8988T (cell line): Measurements from ENCODE around the gene PTPRN2.

Experiments used
- DNase-seq: peaks from one replicate; pipeline ENCODE4 v3.0.0; 2011

Gene PTPRN2

DNA sequence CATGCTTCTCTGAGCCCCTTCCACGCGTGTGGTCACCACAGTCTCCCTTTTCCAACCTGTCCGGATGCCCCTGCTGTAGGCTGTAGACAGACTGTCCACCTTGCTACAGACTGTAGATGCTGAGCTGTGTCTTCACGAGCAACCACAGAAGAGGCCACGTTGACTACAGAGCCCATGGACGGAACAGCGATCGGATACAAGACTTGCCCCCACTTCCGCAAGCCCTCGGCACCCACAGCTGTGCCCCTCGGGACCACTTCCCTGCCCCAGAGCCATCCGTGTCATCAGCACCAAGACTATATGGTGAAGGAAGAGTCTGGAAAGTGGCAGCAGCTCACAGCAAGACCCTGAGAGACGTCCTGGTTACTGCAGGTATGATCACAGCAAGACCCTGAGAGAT is 759.4 kb downstream of the PTPRN2 start:
- no peak for DNase-seq

DNA sequence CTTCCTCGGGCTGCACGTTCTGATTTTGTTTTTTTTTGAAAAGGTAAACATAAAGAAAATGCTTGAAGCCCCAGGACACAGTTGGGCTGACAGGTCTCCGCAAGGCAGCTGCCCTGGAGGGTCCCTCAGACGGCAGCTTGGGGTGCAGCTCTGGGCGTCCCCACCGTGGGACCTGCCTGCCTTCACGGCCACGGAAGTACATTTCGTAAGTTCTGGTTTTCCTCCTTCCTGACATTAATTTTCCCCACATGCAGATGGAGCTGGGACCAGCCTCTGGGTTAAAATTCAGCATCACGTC is 759.8 kb downstream of the PTPRN2 start:
- DNase-seq, result no peak

DNA sequence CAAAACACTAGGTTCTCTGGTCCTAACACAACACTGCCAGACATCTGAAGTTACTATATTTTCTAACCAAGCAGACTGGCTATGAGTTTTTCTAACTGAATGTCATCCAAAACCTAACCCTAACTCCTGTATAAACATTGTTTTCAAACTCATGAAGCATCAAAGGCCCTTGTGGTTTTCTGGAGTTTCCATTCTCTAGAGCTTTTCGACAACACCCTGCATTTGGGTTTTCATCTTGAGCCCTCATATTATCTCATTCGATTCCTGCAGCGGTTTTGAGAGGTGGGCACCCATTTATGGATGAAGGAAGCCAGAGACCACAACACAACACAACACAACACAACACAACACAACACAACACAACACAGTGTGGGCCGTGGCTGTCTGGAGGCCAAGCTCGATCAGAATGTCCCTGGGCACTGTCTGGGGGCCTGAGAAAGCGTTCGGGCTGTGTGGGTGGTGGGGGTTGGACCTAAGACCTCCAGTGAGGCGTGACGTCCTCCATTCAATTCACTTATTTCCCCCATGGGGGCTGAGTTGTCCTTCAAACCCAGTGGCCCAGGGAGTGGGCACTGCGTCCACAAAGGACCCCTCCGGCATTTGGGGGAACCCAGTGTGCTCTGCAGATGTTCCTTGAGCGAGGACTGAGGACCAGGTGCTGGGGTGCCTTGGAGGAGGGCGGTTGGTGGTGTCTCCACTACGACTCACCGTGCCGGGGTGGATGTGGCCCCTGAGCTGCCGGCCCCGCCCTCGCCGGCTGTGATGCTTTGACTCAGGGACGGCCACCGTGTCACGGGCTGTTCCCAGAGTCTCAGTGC is 760.4 kb downstream of the PTPRN2 start:
- DNase-seq, result no peak

DNA sequence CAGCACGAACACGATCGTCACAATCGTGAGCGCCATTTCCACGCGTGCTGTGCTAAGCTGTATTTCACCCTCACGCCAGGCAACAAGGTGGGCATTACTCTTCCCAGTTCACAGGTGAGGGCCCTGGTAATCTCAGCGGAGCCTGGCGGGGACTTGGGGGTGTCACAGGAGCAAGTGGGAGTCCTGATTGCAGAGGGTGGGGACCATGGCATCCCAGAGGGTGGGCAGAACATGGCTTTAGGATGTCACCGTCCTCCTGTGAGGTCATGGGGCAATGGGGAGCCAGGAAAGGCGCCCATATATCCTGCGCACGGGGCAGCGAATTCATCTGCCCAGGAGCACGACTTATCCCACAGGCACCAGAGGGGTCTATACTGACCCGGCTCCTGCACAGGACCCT is 761.1 kb downstream of the PTPRN2 start:
- DNase-seq, result no peak

DNA sequence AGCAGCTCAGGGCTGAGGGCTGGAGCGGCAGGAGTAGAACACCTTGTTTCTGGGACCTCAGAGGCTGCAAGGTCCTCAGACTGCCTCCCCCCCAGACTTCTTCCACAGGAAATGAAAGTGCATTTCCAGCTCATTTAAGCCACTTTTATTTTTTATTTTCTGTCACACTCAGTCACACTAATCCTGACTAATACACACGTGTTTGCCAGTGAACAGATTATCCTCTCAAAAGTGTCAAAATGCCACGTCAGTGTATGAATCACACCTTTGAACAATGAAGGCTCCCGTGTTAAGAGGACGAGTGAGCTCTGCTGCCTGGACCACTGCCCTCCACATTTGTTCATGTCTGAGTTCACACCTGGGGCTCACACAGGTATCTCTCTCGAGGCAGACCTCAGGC is 762.3 kb downstream of the PTPRN2 start:
- no peak for DNase-seq

DNA sequence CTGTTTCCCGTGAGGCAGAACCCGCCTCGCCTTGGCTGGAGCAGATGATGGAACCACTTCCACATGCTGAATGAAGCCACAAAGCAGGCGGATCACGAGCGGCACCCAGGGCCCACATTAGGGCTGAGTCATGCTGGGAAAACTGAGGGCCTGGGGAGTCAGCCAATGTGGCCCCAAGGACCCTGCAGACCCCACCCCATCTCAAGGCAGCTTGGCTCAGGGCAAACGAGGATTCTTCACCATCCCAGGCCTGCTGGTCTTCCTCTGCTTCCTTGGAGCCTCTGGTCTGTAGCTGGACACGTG is 762.9 kb downstream of the PTPRN2 start:
- no peak for DNase-seq

DNA sequence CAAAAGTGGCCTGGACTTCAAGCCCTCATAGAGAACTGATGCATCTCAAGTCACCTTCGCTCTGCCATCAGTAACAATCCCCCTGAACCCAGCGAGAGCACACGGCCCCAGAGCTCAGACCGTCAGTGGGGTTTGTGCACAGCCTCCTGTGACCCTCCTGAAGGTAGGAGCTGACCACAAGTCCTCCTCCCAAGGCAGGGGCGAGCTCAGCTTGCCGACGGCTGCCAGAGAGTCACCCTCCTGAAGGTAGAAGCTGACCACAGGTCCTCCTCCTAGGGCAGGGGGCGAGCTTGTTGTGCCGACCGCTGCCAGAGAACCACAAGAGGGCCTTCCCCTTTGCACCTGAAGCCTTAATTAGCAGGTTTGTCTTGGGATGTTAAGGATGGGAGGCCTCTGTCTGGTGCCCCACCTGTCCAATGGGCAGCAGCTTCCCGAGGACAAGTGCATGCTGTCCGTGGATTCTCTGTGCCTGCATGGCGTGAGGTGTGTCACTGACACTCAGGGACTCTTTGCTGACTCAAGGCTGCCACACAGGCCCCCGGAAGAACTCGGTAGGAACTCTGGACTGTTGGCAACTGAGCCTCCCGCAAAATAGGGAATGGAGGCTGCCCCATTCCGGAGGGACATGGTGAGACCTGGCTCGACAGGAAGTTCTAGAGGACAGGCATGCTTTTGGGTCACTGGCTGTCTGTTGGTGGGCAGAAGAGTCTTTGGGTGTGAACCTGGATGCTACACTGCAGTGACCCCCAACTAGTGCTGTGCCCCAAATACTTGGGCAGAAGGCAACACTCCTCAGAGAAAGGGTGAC is 763.4 kb downstream of the PTPRN2 start:
- DNase-seq, result no peak

DNA sequence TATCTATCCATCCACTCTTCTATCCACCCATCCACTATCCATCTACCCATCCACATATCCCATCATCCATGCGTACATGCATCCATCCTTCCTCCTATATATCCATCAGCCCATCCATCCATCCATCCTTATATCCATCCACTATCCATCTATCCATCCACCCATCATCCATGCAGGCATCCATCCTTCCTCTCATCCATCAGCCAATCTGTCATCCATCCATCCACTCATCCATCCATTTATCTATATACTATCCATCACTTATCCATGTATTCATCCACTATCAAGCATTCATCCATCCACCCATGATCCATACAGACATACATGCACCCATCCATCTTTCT is 765.0 kb downstream of the PTPRN2 start:
- no peak for DNase-seq

DNA sequence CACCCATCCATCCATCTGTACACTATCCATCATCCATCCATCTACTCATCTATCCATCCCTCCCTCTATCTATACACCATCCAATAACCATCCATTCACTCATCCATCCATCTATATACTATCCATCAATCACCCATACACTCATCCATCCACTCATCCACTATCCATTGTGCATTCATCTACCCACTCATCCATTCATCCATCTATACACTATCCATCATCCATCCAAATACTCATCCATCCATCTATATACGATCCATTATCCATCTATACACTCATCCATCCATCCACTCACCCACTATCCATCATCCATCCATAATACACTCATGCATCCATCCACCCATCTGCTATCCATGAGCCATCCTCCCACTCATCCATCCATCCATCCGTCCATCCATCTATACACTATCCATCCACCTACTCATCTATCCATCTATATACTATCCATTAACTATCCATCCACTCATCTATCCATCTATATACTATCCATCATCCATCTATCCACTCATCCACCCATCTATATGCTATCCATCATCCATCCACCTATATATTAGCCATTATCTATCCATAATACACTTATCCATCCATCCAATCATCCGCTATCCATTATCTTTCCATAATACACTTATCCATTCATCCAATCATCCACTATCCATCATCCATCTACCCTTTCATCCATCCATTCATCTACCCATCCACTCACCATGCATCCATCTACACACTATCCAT is 765.5 kb downstream of the PTPRN2 start:
- DNase-seq, result no peak

DNA sequence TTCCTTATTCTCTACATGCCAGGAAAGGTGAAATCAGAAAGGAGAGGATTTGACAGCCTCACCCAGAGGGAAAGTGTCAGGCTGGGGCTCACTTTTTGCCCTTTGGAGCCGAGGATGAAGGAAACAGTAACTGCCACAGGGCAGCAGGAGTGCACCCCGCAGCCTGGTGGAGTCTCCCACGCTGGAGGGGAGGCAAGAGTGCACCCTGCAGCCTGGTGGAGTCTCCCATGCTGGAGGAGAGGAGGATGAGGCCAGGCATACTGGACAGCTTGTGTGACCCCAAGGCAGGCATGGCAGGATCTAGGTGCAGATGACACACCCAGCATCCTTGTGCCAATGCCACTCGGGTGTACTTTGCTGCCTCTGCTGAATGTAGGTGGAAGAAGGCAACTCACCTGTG is 766.8 kb downstream of the PTPRN2 start:
- no peak for DNase-seq

DNA sequence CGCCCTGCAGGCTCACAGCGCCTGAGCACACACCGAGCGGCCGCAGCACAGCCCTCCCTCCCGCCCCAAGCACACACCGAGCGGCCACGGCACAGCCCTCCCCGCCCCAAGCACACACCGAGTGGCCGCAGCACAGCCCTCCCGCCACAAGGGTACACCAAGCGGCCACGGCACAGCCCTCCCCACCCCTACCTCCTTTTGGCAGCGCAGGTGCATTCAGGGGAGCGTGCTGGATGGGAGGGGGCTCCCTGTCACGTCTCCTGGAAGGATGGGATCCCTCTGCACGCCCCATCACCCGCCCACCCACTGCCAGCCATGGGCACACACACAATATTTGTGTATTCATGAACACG is 768.2 kb downstream of the PTPRN2 start:
- no peak for DNase-seq

DNA sequence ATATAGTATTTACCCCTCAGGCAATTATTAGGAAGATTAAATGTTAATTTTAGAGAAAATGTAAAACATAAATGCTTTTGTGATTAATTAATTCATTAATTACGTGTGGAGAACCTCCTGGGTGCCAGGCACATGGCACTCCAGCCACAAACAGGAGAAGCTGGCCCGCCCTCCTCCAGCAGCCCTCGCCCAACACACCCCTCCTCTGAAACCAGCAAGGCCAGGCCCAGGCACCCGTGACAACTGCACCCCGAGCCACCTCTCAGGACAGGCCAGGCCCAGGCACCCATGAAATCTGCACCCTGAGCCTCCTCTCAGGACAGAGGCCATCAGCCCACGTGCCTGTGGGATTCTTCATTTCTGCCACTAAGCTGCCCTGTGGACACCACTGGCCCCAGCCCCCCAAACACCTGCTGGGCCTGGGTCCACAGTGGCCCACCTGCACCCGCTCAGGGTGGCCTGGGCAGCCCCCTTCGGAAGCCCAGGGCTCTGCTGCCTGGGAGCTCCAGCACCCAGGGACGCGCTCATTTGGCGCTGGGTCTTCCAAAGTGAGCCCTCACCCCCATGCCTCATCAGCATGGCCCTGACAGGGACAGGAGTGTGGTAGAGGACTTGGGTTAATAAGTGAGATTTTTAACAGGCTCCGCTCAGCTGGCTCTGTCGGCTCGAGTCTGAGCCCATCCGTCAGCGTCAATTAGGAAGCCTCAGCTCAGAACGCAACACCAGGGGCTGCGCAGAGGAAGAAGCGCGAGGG is 768.7 kb downstream of the PTPRN2 start:
- DNase-seq, result no peak

DNA sequence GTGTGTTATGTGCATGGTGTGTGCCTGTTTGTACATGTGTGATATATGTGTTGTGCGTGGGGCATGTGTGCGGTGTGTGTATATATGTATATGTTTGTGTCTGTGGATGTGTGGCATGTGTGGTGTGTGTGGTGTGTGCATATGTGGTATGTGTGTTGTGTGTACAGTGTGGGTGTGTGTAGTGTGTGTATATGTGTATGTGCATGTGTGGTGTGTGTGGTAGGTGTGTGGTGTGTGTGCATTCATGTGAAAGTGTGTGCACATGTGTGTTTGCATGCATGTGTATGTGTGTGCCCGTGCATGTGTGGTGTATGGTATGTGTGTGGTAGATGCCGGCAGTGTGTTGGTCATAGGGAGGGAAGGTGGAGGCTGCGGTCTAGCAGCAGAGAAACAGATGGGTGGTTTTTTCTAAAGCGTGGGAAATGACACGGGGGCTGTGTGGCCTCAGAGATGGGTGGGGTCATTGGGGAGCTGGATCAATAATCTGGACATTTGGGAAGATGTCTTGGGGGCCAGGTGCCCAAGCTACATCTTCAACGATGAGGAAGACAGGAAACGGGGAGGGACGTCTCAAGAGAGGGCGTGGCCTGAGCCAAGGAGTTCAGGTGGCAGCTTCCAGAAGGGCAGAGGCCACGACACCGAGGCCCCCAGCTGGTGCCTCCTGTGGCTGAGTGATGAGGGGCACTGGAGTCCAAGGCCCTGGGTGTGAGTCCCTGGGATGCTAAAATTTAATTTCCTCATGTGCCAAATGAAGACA is 769.5 kb downstream of the PTPRN2 start:
- no peak for DNase-seq

DNA sequence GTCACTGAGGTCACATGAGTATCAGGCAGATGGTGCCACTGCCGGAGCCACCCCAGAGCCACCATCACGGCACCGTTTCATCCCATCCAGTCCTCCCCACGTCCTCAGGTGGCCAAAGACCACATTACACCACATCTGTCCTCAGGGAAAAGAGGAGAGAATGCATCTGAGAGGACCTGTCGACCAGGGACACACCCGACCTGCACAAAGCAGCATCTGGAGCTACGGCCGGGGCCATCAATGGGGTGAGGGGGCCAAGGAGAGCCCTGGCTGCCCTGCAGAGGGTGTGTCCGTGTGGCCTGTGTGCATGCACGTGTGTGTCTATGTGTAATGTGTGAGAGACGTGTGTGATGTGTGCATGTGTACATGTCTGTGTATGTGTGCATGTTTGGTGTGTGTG is 770.2 kb downstream of the PTPRN2 start:
- no peak for DNase-seq

DNA sequence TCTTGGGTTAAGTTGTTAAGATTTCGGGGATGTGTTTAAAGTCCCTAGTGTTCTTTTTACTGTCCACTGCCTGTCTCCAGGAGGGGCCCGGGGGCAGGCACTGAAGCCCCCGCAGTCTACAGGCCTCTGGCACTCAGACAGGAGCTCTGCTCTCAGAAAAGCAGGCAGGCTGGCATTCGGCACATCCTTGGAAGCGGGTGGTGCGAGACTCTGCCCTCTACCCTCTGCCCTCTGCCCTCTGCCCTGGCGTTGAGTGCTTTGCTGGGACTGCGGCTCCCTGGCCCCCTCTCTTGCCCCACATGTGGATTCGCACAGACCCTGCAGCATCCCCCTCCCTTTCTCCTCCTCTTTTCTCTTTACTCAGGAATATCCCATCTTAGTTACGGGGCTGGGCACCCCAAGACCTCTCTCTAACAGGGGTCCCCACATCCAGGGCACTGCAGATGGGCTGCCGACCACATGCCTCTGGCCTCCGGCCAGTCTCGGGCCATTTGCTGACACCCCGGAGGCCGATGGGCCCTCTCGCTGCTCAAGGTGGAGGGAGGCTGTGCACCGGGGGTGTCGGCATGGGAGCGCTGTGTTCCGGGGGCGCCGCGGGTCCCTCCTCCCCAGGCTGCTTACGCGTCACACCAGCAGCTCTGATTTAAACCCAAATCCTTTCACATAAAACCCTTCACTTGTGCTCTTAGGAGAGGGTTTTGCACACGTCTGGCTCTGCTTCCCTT is 770.9 kb downstream of the PTPRN2 start:
- no peak for DNase-seq

DNA sequence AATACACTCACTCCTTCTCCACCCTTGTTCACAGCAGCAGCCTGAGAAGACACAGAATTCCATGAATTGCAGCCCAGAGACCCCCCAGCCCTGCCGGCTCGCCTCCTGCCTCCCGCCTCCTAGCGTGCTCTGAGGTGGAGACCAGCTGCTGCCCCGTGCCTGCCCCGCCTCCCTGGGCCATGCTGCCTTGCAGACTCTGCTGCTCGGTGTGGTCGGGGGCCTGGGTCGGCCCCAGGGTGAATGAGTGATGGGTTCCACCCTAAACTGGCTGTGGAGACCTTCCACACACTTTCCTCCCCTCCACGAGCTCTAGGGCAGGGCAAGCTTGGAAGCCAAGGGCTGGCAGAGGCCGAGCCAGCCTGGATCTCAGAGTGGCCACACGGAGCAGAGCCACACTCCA is 771.5 kb downstream of the PTPRN2 start:
- DNase-seq, result no peak

DNA sequence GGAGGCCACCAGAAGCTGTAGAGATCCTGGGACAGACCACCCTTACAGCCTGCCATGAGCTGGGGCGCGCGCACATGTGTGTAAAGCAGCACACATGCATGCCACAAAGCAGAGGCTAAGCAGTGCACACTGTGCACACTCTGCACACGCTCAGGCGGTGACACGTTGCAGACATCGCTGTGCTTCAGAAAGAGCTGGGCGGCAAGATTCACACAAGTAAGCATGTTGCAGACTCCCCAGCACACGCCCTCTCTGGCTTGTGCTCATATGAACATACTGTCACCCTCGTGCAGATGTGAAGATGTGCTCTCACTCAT is 772.0 kb downstream of the PTPRN2 start:
- no peak for DNase-seq

DNA sequence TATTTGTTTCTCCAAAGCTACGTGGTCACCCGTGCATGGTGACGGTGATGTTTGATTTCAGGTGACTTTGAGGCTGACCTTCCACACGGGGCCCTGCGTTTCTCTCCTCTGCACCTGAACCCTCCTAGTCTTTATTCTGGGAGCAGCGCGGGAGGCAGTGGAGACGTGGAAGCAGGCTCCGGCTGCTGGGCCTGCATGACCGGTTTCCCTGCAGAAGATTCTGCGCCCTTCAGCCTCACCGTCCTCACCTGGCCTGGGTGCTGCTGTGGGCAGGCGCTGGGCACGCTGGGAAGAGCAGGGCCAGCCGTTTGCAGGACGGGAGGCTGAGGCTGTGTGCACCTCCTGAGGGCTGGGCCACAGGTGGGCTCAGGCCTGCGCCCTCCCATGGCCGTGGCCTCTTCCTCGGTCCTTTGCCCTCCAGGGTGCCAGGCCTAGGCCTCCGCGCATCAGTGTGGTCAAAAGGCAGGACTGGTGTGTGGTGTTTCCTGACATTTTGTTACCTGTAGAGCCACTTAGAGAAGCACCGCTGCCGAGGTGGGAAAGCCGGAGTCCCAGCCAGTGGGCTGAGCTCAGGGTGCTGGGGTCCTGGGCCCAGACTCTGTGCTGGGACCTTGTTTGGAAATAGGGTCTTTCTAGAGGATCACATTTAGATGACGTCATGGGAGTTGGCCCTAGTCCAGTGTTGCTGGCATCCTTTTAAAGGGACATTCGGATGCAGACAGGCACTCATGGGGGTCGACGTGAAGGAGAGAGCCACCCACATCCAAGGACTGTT is 772.5 kb downstream of the PTPRN2 start:
- no peak for DNase-seq

DNA sequence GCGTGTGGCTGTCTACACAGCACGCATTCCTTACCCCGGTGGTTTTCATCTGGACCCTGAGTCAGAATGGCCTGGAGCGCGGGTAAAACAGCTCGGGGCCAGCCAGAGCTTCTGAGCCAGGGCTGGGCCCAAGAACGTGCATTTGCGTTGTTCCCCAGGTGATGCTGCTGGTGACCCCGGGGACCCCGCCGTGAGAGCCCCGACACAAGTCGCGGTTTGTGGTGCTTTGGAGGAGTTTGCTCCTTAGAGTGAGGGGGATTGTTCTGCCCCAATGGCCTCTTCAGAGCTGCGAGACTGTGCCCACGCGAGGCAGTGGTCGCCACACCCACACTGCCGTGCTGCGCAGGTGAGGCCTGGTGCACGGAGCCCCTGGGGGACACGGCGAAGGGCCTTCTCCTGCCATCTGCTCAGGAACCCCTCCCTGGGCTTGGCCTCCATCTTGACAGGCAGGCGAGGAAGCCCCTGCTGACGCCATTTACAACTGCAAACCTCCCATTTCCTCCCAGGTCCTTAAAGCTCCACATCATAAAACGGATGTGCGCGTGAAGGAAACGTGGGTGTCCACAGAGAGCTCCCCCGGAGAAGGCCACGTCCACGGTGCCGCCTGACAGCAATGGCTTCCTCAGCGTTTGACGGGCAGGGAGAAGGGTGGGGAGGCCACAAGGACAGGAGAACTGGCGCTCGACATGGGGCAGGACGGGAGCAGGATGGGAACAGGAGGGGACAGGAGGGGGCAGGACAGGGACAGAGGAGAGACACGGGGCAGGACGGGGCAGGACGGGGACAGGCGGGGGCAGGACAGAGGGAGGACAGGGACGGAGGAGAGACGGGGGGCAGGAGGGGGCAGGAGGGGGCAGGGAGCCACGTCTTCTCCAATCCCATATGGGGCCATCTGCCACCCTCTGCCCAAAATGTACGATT is 773.6 kb downstream of the PTPRN2 start:
- DNase-seq, result no peak

DNA sequence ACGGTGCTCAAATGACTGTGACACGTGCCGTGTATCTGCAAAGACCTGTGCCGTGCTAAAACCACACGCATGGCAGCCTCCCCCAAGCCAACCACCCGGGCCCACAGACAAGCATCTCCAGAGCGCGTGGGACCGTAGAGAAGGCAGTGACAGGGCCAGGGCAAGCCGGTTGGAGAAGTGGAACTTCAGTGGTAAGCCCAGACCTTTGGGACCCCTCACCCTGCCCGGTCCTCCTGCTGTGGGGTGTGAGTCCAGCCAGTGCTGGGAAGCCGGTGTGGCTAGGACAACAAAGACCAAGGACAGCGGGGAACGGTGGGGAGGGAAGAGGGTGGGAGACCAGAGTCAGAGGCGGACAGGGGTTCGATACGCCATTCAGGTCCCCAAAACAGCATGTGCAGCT is 774.6 kb downstream of the PTPRN2 start:
- DNase-seq, result no peak
